K562 (cell line): ENCODE data around the gene PTTG1IP. TPM values are rescaled to one million over a fixed set of nuclear protein-coding genes. Genes with fewer than 3 reads are reported as not detected.
A peak's percentile ranks its signal among the peaks of the same experiment; 100 is the strongest.

Experiments used
- CGGBP1 ChIP-seq: fragments of 250-450 bp; sonication (Bioruptor Pico); IDR thresholded peaks from 2 replicates; pipeline ENCODE4 v1.9.0; 2021; ENCODE audit warnings: mild to moderate bottlenecking
- CTCF ChIP-seq, 3 experiments: IDR thresholded peaks in 2 of 3; conservative IDR thresholded peaks in 1 of 3; 2 replicates each; pipeline ENCODE4 v1.5.1; 2011 to 2012; ENCODE audit warnings: low read length in 3 of 3, mild to moderate bottlenecking in 3 of 3, control low read depth in 2 of 3, improper control_type of control experiment in 1 of 3, inconsistent platforms in 1 of 3, low read depth in 1 of 3, mixed read lengths in 1 of 3, moderate library complexity in 1 of 3; ENCODE audit not compliant: insufficient read depth in 2 of 3
- DMBX1 ChIP-seq: fragments of 250-450 bp; sonication (Bioruptor Pico); IDR thresholded peaks from 2 replicates; pipeline ENCODE4 v1.8.0; 2022; ENCODE audit warnings: inconsistent platforms, mild to moderate bottlenecking, moderate library complexity, borderline replicate concordance
- ELF1 ChIP-seq: fragments of 200-800 bp; sonication (Bioruptor generic); IDR thresholded peaks from 2 replicates; pipeline ENCODE4 v1.6.1; 2016; ENCODE audit warnings: missing genetic modification characterization, missing compliant biosample characterization
- ETS1 ChIP-seq: conservative IDR thresholded peaks from 2 replicates; pipeline ENCODE4 v1.6.1; 2011; ENCODE audit warnings: low read depth, mild to moderate bottlenecking, low read length; ENCODE audit not compliant: control insufficient read depth
- HMG20B ChIP-seq: fragments of 250-450 bp; sonication (Bioruptor Pico); IDR thresholded peaks from 2 replicates; pipeline ENCODE4 v1.5.0; 2021; ENCODE audit warnings: mild to moderate bottlenecking
- OTX1 ChIP-seq: fragments of 450-650 bp; formaldehyde crosslinking; IDR thresholded peaks from 2 replicates; pipeline ENCODE4 v1.4.0; 2022; ENCODE audit warnings: mild to moderate bottlenecking
- PPARD ChIP-seq: fragments of 250-450 bp; sonication (Bioruptor Pico); IDR thresholded peaks from 2 replicates; pipeline ENCODE4 v1.8.0; 2022; ENCODE audit warnings: inconsistent platforms, mild to moderate bottlenecking, moderate library complexity
- RBBP5 ChIP-seq: fragments of 200-600 bp; sonication (generic); IDR thresholded peaks from 2 replicates; pipeline ENCODE4 v1.6.1; 2012; ENCODE audit warnings: borderline replicate concordance, mild to moderate bottlenecking, low read length, control low read depth, inconsistent platforms; ENCODE audit not compliant: insufficient read depth, poor library complexity, severe bottlenecking
- RBM25 ChIP-seq: fragments of 200-400 bp; formaldehyde crosslinking; IDR thresholded peaks from 2 replicates; pipeline ENCODE4 v1.6.1; 2018; ENCODE audit warnings: low read length, low read depth, moderate library complexity; ENCODE audit not compliant: severe bottlenecking
- SLC30A9 ChIP-seq: fragments of 250-450 bp; sonication (Bioruptor Pico); IDR thresholded peaks from 2 replicates; pipeline ENCODE4 v1.8.0; 2022; ENCODE audit warnings: mild to moderate bottlenecking, moderate library complexity
- THRAP3 ChIP-seq: fragments of 450-650 bp; IDR thresholded peaks from 2 replicates; pipeline ENCODE4 v1.6.1; 2016; ENCODE audit warnings: mild to moderate bottlenecking, inconsistent platforms, borderline replicate concordance
- USF1 ChIP-seq: sonication (generic); formaldehyde crosslinking; IDR thresholded peaks from 2 replicates; pipeline ENCODE4 v1.9.0; 2022; ENCODE audit warnings: mild to moderate bottlenecking, missing genetic modification reagents
- XRCC4 ChIP-seq: IDR thresholded peaks from one replicate; pipeline ENCODE4 v1.6.1; 2011; ENCODE audit not compliant: insufficient read depth, insufficient read length; ENCODE audit errors: extremely low read depth
- YY1 ChIP-seq, 3 experiments: IDR thresholded peaks; 2 replicates each; pipeline ENCODE4 v1.6.1; 2011; ENCODE audit warnings: low read length in 2 of 3, mild to moderate bottlenecking in 2 of 3, moderate library complexity in 2 of 3, borderline replicate concordance in 1 of 3, control low read depth in 1 of 3, low read depth in 1 of 3; ENCODE audit not compliant: insufficient read depth in 3 of 3, insufficient replicate concordance in 2 of 3, control insufficient read depth in 1 of 3, insufficient read length in 1 of 3; ENCODE audit errors: extremely low read depth in 1 of 3
- ZFX ChIP-seq: sonication (generic); formaldehyde crosslinking; IDR thresholded peaks from 2 replicates; pipeline ENCODE4 v1.8.0; 2022; ENCODE audit warnings: mild to moderate bottlenecking, missing genetic modification reagents, moderate library complexity
- ZNF444 ChIP-seq: fragments of 250-450 bp; sonication (Bioruptor Pico); IDR thresholded peaks from 2 replicates; pipeline ENCODE4 v1.4.0; 2020; ENCODE audit warnings: mild to moderate bottlenecking, moderate library complexity
- polyA plus RNA-seq, 8 experiments: library from polyadenylated mRNA; depleted of rRNA in 4 of 8; stranded (reverse) in 5 of 8; unstranded in 3 of 8; fragments of >200 nt; fragmentation: Nextera tagmentation in 2 of 8; fragmentation: Illumina TruSeq in 1 of 8; extraction: Ambion mirVana in 2 of 8; extraction: Trizol in 1 of 8; gene quantifications; 2 replicates each; pipeline versions ENCODE4 v1.2.1 to v1.2.3, GENCODE V29; 2011 to 2014; ENCODE audit warnings: inconsistent platforms in 1 of 8, missing spikeins in 1 of 8
- total RNA-seq, 7 experiments: library from RNA; depleted of rRNA in 6 of 7; stranded (reverse); fragments of >200 nt in 6 of 7; fragmentation: Illumina TruSeq in 2 of 7; extraction: Trizol in 2 of 7; gene quantifications; 2 replicates each; pipeline versions ENCODE4 v1.2.1 to v1.2.3, GENCODE V29; 2011 to 2021; ENCODE audit warnings: low replicate concordance in 1 of 7

The PTTG1IP gene
- total and polyA plus RNA-seq, 9 of the 15 experiments (the other 6 are each of a cell fraction or from before 2014, with no cell fraction given), result 5.0 to 99.3 (median 82.4) TPM

GRCh38 chr21:44817914-44818639 lies 55.4 kb downstream of the PTTG1IP start, which contains the start of gene SUMO3 (continued):
- TF ChIP-seq CTCF (IDR thresholded peaks at IDR 0.05 in 2 of 3, conservative IDR thresholded peaks at IDR 0.05 in 1 of 3; ENCODE audit: insufficient read depth in 2 of 3, low read depth in 1 of 3, low read length in 3 of 3) (0 out of 6 replicates have a peak, but pooled peaks of 1 of the 3 experiments have one; percentile 13), RBBP5 (peak; percentile 65), RBM25 (peak; percentile 78), OTX1 (peak; percentile 73; the same call in 1 of the 2 replicates), ZFX (CRISPR knock-in tag) (peak; percentile 92), ZNF444 (CRISPR knock-in tag) (no peak; the same call in 1 of the 2 replicates), SLC30A9 (CRISPR knock-in tag) (peak; percentile 89; the same call in 1 of the 2 replicates), DMBX1 (CRISPR knock-in tag) (peak; percentile 98), USF1 (CRISPR knock-in tag) (peak; percentile 84), YY1 (IDR thresholded peaks at IDR 0.05; ENCODE audit: borderline replicate concordance in 1 of 3, control insufficient read depth in 1 of 3, extremely low read depth in 1 of 3, insufficient read depth in 3 of 3, insufficient read length in 1 of 3, insufficient replicate concordance in 2 of 3, low read depth in 1 of 3, low read length in 2 of 3) (peak in 2 of 3 experiments; percentile 53 to 55), ETS1 (peak; percentile 71), PPARD (CRISPR knock-in tag) (peak; percentile 64; the same call in 1 of the 2 replicates), XRCC4 (no peak), ELF1 (tag) (peak; percentile 73), HMG20B (0 out of 2 replicates have a peak, but pooled peaks have one; percentile 58), CGGBP1 (CRISPR knock-in tag) (no peak), THRAP3 (no peak)
